ENCODE results near the gene SLC45A3.

GRCh38 chr1:205668951-205669340, 11.4 kb downstream of the SLC45A3 start:
- TF ChIP-seq CTCF (IDR thresholded peaks at IDR 0.05), result no peak
- no peak for TF ChIP-seq POLR2AphosphoS5 (IDR thresholded peaks at IDR 0.05)
- no peak for TF ChIP-seq POLR2A (IDR thresholded peaks at IDR 0.05)

Data from transverse colon (tissue), 4 donors.